Hepatocyte (in vitro differentiated cells): ENCODE data around the gene CFAP77.

Experiments used
- EZH2 ChIP-seq: fragments of 200-600 bp; sonication (generic); IDR thresholded peaks from 2 replicates; pipeline ENCODE4 v1.6.1; 2016; ENCODE audit warnings: antibody characterized with exemption, mild to moderate bottlenecking, borderline replicate concordance
- TF ChIP-seq, protein P1 (sequence below): fragments of 200-600 bp; sonication (generic); IDR thresholded peaks from 2 replicates; pipeline ENCODE4 v1.5.1; 2016; ENCODE audit warnings: antibody characterized with exemption, mild to moderate bottlenecking; ENCODE audit not compliant: poor library complexity

DNA sequence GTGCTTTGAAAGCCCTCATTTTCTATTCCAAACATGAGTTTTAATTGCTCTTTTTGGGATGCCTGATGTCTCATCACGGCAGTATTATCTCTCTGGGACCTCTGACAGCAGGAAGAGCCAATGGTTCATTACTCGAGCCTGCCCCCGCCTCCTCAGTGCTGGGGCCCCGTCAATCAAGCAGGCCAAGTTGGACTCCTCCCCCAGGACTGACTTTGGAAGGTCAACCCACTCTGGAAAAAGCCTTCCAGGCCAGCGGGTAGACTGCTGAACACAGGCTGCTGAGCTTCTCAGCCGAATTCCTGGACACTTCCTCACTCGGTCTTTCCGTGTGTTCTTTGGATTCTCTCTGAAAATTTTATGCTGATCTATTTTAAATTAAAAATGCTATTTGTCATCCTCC, 162.9 kb downstream of the CFAP77 start:
- TF ChIP-seq, protein P1, sequence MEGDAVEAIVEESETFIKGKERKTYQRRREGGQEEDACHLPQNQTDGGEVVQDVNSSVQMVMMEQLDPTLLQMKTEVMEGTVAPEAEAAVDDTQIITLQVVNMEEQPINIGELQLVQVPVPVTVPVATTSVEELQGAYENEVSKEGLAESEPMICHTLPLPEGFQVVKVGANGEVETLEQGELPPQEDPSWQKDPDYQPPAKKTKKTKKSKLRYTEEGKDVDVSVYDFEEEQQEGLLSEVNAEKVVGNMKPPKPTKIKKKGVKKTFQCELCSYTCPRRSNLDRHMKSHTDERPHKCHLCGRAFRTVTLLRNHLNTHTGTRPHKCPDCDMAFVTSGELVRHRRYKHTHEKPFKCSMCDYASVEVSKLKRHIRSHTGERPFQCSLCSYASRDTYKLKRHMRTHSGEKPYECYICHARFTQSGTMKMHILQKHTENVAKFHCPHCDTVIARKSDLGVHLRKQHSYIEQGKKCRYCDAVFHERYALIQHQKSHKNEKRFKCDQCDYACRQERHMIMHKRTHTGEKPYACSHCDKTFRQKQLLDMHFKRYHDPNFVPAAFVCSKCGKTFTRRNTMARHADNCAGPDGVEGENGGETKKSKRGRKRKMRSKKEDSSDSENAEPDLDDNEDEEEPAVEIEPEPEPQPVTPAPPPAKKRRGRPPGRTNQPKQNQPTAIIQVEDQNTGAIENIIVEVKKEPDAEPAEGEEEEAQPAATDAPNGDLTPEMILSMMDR, result no peak
- no peak for TF ChIP-seq EZH2
